Fibroblast of lung (primary cell): ENCODE results near the gene TRAF2.

Experiments
- EZH2 ChIP-seq: IDR thresholded peaks from 2 replicates; pipeline ENCODE4 v1.5.1; 2012; ENCODE audit warnings: low read length, control low read depth, mild to moderate bottlenecking; ENCODE audit errors: missing control alignments
- TF ChIP-seq, protein P1 (sequence below), 2 donors: IDR thresholded peaks in 1 of 2; conservative IDR thresholded peaks in 1 of 2; 1 replicate in 1 of 2; 2 replicates in 1 of 2; pipeline ENCODE4 v1.5.1; 2011 to 2012; ENCODE audit warnings: low read length in 2 of 2, control low read depth in 1 of 2, inconsistent platforms in 1 of 2, low read depth in 1 of 2, mild to moderate bottlenecking in 1 of 2

DNA sequence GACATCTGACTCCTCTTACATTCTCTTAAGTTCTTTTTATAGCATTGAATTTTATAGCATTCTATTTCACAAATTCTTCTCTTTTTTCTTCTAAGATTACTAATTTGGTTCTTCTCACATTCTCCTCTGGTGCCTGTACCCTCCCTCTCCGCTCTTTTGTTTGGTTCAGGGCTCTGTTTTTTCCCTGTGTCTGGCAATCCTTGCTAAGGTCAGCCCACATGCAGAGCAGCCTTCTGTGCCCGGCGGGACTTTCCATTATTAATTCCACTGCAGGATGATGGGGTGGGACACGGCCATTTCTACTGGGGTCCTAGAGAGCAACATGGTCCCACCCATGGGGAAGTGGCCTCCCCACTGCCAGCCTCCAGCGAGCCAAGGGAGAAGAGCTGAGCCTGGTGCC is 9.8 kb upstream of the TRAF2 start:
- TF ChIP-seq, protein P1, sequence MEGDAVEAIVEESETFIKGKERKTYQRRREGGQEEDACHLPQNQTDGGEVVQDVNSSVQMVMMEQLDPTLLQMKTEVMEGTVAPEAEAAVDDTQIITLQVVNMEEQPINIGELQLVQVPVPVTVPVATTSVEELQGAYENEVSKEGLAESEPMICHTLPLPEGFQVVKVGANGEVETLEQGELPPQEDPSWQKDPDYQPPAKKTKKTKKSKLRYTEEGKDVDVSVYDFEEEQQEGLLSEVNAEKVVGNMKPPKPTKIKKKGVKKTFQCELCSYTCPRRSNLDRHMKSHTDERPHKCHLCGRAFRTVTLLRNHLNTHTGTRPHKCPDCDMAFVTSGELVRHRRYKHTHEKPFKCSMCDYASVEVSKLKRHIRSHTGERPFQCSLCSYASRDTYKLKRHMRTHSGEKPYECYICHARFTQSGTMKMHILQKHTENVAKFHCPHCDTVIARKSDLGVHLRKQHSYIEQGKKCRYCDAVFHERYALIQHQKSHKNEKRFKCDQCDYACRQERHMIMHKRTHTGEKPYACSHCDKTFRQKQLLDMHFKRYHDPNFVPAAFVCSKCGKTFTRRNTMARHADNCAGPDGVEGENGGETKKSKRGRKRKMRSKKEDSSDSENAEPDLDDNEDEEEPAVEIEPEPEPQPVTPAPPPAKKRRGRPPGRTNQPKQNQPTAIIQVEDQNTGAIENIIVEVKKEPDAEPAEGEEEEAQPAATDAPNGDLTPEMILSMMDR (conservative IDR thresholded peaks at IDR 0.05 in 1 of 2, IDR thresholded peaks at IDR 0.05 in 1 of 2; ENCODE audit: low read depth in 1 of 2, low read length in 2 of 2) = no peak
- no peak for TF ChIP-seq EZH2
